HG03575 (cell line): ENCODE results near the gene PSMD14.
"Not testable (repeated sequence)": the region's sequence is repeated elsewhere in the genome, so short reads cannot be mapped to it uniquely, and the experiment has no call there.

Source experiments
- ATAC-seq: cut with Tn5 transposase; IDR thresholded peaks from one replicate; pipeline ENCODE4 v1.9.1; 2021; ENCODE audit not compliant: unreplicated experiment, insufficient number of reproducible peaks, low FRiP score; ENCODE audit errors: extremely low read depth

PSMD14 gene

DNA sequence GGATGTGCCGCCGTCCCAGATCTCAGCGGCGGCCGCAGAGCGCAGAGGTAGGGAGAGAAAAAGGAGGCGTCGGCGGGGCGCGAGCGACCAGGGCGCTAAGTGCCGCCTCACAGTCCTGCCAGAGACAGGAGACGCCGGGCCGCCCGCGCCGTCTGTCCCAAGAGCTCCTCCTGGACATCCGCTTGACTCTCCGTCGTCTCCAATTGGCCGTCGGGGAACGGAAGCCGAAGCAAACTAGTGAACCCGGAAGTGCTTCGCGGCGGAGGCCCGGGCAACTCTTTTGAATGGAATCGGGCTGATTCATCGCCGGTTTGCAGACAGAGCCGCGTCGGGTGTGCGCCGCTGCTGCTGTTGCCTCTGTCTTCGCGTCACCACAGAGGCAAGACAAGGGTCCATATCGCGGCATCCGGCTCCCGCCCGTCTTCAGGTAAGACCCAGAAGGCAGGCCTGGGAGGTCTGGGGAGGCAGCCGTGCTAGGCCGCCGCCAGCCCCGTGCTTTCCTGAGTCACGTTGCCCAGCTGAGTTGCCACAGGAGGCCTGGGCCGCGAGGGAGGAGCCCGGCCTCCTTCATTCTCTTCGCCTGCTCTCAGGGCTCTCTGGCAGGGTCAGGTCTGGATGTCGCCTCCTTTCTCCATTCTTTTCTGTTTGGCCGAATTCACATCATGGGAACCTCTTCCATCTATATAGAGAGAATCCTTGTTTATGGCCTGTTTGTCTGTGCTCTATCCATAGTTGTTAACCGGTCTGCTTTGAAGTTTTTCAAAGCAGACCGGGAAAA is at the start of gene PSMD14:
Gene PSMD14, plus strand, starts transcription at position 248 of the 778 bp plus-strand sequence. CDS start 10,401 bp downstream, outside the sequence.
- ATAC-seq = peak; percentile 78

DNA sequence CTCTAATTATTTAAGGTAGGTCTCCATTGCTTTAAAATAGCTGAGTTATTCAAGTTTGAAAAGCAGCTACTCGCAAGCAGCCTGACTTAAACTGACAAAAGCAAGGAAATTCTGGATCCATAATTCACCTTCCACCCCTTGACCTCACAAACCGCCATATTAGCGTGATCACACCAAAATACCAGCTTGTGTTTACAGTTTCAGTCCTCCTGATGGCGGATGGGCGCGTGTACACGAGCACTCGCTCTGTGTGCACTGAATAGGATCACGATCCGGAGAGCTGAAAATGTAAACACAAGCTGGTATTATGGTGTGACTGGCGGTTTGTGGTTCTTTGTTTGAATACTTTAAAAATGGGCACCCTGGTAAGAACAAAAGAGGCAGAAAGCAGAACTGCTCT is 42.4 kb upstream of the PSMD14 start:
- no peak for ATAC-seq

DNA sequence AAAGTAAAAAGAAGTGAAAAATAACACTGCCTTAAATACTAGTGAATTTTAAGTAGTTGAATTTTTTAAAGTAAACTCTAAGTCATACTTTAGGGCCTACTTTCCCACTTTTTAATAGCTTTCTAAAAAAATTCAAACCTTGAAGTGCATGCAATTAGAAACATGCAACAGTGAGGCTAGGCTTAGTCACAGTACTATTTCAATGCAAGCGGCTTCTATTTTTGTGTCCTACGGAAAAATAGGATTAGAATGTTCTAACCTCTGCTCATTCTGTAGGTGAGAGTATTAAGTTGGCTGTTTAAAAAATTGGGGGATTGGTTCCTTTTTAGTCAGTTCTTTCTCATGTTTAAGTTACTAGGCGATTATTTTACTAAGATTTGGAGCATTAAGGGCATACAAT is 39.1 kb upstream of the PSMD14 start:
- ATAC-seq = no peak

DNA sequence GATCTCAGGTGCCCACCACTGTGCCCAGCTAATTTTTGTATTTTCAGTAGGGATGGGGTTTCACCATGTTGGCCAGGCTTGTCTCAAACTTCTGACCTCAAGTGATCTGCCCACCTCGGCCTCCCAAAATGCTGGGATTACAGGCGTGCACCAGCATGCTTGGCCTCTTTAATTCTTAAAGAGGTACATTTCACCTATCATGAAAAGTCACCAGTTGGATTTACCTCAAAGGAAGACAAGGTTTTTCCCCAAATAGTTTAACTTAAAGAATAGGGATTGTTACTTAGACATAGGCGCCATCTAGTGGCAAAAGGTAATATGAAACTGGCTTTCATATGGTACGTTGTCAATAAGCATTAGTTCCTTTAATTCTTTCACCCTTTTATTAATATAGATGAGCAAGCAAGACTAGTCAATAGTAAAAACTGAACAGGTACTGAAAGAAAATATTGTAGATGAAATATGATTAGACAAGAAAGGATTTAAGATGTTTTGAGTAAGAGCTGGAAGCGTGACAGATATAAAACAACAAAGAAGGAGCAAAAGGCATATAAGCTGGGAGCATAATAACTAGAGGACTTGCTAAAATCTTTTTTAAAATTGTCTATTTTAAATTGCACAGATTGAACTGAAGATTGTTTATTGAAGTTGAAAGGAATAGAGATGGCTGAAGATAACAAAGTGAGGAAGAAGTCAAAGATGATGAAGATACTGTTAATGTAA is 35.0 kb upstream of the PSMD14 start:
- ATAC-seq = peak; percentile 82

DNA sequence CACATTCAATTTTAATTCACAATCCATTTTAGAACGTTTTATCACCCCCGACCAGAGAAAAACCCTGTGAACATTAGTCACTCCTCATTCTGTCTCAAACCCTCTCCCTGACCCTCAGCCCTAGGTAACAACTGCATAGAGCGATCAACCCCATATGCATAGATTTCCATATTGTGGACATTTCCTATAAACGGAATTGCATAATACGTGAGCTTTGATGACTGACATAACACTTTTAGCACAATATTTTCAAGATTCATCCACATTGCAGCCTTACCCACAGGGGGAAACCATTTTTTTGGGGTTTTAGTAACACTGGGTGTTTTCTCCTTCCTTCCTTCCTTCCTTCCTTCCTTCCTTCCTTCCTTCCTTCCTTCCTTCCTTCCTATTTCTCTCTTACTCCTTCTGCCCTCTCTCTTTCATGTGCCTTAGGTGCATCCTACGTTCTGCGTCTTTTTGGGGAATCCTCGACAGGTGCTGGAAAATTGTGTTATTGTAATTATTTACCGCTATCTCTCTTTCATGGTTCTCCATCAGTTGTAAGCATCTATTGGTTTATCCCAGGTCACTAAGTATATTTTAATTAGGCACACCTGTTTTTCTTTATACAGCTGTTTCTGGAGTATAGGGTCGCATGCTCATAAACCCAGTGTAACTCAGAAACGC is 29.5 kb upstream of the PSMD14 start:
- not testable (repeated sequence) for ATAC-seq

DNA sequence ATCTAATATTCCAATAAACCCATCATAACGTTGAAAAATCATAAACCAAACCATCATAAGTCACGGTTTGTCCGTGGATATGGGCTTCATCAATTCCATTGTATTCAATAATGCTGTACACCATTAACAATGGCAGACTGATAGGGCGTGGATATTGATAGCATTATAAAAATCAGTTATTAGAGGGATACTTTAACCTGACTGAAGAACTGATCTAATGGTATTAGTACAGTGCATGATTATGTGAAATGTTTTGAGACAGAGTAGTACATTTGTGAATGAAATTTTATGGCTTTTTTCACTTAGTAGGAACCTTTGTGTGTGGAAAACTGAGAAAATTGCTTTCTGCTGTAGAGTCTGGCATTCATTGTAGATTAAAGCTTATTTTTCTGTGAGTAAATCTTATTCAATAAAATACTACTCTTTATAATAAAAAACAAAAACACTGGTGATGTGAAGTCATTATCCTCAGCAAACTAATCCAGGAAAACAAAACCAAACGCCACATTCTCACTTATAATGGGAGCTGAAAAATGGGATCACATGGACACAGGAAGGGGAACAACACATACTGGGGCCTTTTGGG is 28.9 kb upstream of the PSMD14 start:
- ATAC-seq = not testable (repeated sequence)

DNA sequence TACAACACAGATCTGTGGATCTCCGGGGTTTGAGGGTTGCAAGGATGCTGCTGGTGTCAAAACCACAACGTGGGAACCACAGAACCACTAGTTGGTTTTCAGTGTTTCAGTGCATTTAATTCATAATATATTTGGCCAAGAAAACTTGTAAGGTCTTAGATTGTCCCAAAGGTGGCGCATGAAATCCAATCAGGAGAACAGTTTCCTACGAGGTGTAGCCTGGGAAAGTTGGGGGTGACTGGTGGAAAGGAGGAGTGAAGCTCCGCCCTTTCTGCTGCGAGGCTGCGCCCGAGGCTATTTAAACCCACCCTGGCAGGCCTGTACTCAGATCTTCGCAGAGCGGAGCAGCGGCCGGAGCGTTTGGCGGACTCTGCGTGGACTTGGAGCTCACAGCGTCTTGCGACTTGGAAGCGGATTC is 27.3 kb upstream of the PSMD14 start:
- ATAC-seq = not testable (repeated sequence)

DNA sequence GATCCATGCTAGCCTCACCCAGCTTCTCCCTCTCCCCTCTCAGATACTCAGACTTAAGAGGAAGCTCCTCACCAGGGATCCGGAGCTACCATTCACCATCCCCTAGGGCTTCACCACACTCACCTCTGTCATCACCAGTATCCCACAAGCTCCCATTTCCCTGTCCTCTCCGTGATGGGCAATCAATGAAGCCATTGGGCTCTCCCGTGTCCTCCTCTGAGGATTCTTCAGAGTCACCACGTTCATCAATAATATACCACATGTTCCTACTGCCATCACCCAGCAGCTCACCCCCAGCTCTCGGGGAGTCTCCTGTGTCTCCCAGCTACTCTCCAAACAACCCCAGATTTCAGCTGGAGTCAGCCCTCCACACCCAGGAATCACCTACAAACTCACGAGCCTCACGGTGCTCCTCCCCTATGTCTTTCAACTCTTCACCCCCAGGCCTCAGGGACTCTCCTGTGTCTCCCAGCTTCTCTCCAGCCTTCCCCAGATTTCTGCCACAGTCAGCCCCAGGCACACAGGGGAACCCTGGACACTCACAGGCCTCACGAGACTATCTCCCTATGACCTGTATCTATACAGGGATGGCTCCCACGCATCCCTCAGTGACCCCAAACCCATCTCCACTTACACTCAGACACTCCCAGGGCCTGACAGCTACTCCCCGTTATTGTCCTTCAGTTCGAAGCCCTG is 26.5 kb upstream of the PSMD14 start:
- ATAC-seq = not testable (repeated sequence)

DNA sequence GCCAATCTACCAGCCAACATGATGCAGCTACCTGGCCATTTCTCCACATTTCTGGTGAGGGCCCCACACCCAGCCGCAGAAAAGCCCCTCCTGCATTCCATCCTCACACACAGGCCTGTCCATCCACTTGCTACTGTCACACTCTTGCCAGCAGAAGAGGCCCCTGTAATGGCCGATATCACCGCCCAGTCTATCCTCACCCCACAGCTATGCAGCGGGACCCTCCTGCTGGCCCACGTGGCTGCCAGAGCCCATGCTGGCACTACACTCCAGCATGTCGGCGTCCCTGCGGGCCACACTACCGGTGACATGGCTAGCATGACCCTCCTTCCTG is 25.9 kb upstream of the PSMD14 start:
- ATAC-seq = not testable (repeated sequence)

DNA sequence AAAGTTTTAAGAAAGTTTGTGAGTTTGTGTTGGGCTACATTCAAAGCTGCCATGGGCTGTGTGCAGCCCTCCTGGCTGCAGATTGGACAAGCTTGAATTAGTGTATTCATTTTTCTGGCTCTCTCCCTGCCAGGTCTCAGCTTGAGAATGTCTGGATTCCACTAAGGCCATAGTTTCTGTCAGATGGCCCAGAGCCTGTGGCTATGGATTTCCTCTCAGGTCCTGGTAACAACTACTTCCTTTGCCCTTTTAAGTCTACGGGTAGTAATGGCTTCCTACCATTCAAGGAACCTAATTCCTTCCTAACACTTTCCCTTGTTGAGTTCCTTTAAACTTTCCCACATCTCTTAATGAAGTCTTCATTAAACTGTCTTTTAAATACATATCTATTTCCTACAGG is 24.3 kb upstream of the PSMD14 start:
- ATAC-seq = no peak

DNA sequence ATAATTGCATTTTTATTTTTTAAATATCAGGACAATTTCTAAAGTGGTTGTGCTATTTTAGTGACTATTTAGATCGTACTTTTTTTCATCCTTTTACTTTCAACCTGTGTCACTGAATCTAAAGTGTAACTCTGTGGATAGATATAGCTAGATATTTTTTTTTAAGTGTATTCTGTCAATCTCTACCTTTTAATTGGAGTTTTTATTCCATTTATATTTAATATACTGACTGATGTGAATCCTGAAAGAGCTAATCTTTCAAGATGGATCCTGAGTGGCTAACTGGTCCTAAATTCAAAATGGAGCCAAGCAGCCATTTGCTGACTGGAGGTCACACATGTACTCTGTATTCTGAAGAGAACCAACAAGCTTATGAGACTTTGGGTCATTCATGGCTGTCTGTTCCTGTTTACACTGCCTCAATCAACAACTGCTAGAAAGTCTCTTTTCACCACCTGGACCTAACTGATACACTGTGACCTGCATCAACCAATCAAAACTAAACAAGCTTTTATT is 4.6 kb upstream of the PSMD14 start:
- no peak for ATAC-seq

DNA sequence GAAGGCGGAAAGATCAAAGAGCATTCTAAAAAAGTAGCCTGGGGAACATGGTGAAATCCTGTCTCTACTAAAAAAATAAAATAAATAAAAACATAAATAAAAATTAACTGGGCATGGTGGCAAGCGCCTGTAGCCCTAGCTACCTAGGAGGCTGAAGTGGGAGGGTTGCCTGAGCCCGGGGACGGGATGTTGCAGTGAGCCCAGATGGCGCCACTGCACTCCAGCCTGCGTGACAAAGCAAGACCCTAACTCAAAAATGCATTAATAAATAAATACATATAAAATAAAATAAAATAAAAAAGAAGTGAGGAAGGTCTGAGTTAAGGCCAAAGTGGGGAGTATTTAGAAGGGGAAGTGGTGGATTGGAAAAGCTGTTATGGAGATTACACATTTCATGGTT is 1.3 kb upstream of the PSMD14 start:
- ATAC-seq = no peak

DNA sequence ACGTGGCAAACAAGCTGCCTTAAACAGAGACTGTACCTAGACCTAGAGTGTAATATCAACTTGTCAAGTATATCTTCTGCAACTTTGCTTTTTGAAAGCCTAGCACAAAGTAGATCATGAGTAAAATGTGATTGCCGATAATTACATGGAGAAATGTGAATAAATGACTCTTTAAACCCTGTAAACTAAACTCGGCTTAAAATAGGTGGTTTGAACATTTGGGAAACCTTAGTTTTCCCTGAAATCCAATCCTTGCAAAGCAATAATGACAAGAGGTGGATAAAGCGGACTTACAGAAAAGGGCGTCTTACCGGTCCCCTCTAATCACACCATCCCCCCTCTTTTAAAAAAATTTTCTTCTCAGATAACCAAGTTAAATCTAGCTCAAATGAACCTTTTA is 549 bp upstream of the PSMD14 start:
- ATAC-seq = no peak

DNA sequence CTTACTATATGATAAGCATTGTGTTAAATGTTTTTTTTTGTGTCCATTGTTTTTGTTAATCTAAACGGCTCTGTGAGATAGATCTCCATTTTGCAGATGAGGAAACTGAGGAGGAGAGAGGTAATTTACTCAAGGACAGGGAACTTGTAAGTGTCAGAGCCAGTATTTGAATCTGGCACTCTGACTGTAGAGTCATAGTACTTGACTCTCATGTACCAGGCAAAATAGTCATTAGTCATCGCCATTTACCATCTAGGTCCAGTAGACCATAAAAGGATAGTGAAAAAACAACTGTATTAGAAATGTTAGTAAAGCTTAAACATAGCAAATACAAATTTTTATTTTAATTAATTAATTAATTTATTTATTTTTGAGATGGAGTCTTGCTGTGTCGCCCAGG is 4.8 kb downstream of the PSMD14 start:
- no peak for ATAC-seq

DNA sequence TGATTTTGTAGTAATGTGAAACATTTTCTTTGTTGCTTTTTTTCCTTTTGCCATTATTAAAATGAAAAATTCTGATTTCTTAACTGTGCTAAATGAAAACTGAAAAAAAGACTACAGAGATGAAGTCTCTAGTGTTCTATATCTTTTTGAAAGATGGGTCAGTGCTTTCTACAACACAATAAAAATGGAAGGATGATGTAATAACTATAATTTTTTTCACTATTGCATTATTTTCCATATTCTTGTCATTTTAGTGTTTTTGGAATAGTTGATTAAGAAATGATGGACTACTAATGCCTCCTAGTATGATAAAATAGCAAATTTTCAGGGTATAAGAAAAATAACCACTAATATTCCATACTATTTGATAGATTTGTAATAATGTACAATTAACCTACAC is 7.2 kb downstream of the PSMD14 start:
- ATAC-seq = no peak

DNA sequence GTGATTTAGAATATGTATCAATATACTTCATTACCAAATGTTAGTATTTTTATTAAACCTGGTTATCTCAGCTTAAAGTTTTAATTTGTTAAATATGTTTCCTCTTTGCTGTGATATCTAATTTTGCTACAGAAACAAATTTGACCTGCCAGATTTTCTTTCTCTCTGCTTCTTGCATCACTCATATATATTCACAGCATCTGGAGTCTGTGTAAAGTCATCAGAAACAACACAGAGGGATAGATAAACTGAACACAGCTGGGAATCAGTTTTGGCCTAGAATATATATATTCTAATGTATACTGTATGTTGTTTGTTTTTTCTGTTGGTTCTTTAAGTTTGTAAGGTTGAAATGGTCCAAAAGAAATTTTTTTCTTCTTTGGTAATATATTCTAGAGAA is 8.5 kb downstream of the PSMD14 start:
- no peak for ATAC-seq

DNA sequence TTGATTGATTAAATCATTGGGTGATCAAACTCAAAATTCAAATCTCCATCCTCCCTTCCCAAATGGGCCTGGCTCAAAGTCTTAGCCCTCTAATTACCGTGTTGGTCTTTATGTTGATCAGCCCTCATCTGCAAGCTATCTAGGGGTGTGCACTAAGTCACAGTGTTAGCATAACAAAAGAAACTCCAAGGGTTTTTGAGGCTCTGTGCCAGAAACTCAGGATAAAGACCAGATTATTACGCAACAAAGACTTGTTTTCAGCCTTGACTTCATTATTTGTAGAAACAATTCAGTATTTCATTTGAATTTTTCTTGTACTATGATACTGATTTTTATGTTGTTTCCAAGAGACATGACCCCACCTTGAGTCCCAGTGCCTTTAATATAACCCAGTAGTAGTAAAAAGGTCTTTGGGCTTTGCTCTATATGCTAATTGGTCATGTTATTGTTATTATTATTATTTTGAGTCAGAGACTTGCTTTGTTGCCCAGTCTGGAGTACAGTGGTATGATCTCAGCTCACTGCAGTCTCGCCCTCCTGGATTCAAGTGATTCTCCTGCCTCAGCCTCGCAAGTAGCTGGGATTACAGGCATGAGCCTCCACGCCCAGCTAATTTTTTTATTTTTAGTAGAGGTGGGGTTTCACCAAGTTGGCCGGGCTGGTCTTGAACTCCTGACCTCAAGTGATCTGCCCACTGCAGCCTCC is 13.9 kb downstream of the PSMD14 start:
- no peak for ATAC-seq

DNA sequence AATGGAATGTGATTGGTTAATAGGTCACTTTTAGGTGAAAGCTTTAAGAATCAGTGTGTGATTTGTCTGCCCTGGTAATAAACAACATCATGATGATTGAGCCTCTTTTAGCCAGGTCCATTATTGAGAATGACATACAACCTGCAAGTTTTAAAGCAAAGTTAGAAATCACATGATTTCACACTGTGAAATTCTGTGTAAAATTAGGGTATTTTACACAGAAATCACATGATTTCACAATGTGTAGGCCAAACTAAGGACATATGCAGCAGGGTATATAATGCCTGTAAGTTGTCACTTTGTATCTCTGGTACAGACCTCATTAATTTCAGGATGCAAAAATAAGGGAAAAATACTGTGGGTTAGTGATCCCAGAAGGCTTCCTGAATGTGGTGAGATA is 16.7 kb downstream of the PSMD14 start:
- ATAC-seq = no peak
